ENCODE measurements around the gene RBMS3.
"Not testable (repeated sequence)": the region's sequence is repeated elsewhere in the genome, so short reads cannot be mapped to it uniquely, and the experiment has no call there.

Gene RBMS3

GRCh38 chr3:30034246-30034991 lies 753.5 kb downstream of the RBMS3 start:
- no peak for TF ChIP-seq CTCF (IDR thresholded peaks at IDR 0.05; ENCODE audit: unreplicated experiment in 3 of 3)
- no peak overlapping the region for H3K27ac Mint-ChIP-seq

GRCh38 chr3:30035935-30036567 lies 755.2 kb downstream of the RBMS3 start:
- no peak overlapping the region for H3K4me3 Mint-ChIP-seq
- H3K36me3 Mint-ChIP-seq (ENCODE audit: low read depth), result no peaks in the 10 kb centered on the region
- no peaks in the 10 kb centered on the region for H3K27me3 Mint-ChIP-seq (ENCODE audit: low read depth)
- H3K4me1 Mint-ChIP-seq, result peaks cover 5% of the 10 kb centered on the region
- H3K9me3 Mint-ChIP-seq, result peaks cover 10% of the 10 kb centered on the region
- H3K27ac Mint-ChIP-seq, result no peak overlapping the region
- TF ChIP-seq CTCF (IDR thresholded peaks at IDR 0.05; ENCODE audit: unreplicated experiment in 3 of 3), result no peak

More at GRCh38 chr3:30034246-30034991, 753.5 kb downstream of the RBMS3 start:
- Mint-ChIP-seq H3K4me1 (peaks cover 14% of the 10 kb centered on the region), H3K4me3 (no peak overlapping the region), H3K9me3 (peaks cover 4% of the 10 kb centered on the region), H3K36me3 (ENCODE audit: low read depth) (no peaks in the 10 kb centered on the region), H3K27me3 (ENCODE audit: low read depth) (no peaks in the 10 kb centered on the region)

- no peaks in the 10 kb centered on the region for H3K27me3 Mint-ChIP-seq (ENCODE audit: low read depth)
- peaks cover 22% of the 10 kb centered on the region for H3K4me1 Mint-ChIP-seq
- no peak overlapping the region for H3K4me3 Mint-ChIP-seq
- TF ChIP-seq CTCF (IDR thresholded peaks at IDR 0.05; ENCODE audit: unreplicated experiment in 3 of 3), result no peak
- no peak overlapping the region for H3K27ac Mint-ChIP-seq
- H3K36me3 Mint-ChIP-seq (ENCODE audit: low read depth), result no peaks in the 10 kb centered on the region
- H3K9me3 Mint-ChIP-seq, result peaks cover 10% of the 10 kb centered on the region
Observed at GRCh38 chr3:30040126-30040525, 759.3 kb downstream of the RBMS3 start.

- H3K9me3 Mint-ChIP-seq; H3K36me3 Mint-ChIP-seq (ENCODE audit: low read depth); H3K4me3 Mint-ChIP-seq; H3K27me3 Mint-ChIP-seq (ENCODE audit: low read depth): not testable (repeated sequence)
- Mint-ChIP-seq H3K27ac (peak overlapping the region in 1 of 3 experiments; percentile 10), H3K4me1 (peaks cover 22% of the 10 kb centered on the region)
Observed at GRCh38 chr3:30041481-30041880, 760.6 kb downstream of the RBMS3 start.

- Mint-ChIP-seq H3K27ac (peak overlapping the region in 1 of 3 experiments; percentile 30), H3K27me3 (ENCODE audit: low read depth) (no peaks in the 10 kb centered on the region), H3K4me1 (peaks cover 22% of the 10 kb centered on the region), H3K9me3 (peaks cover 7% of the 10 kb centered on the region), H3K36me3 (ENCODE audit: low read depth) (no peaks in the 10 kb centered on the region), H3K4me3 (no peak overlapping the region)
- TF ChIP-seq CTCF (IDR thresholded peaks at IDR 0.05; ENCODE audit: unreplicated experiment in 3 of 3), result peak; percentile 74 to 87 (median 76)
Observed at GRCh38 chr3:30042274-30042859, 761.5 kb downstream of the RBMS3 start.

- H3K4me3 Mint-ChIP-seq, result no peak overlapping the region
- H3K27ac Mint-ChIP-seq, result peak overlapping the region; percentile 22 to 58 (median 48)
- peaks cover 7% of the 10 kb centered on the region for H3K9me3 Mint-ChIP-seq
- H3K27me3 Mint-ChIP-seq (ENCODE audit: low read depth), result no peaks in the 10 kb centered on the region
- no peak for TF ChIP-seq CTCF (IDR thresholded peaks at IDR 0.05; ENCODE audit: unreplicated experiment in 3 of 3)
- H3K4me1 Mint-ChIP-seq, result peaks cover 22% of the 10 kb centered on the region
- H3K36me3 Mint-ChIP-seq (ENCODE audit: low read depth), result no peaks in the 10 kb centered on the region
Observed at GRCh38 chr3:30042916-30043555, 762.2 kb downstream of the RBMS3 start.
